ENCODE results near the gene ZBED2. TPM values are rescaled to one million over a fixed set of nuclear protein-coding genes. Genes with fewer than 3 reads are reported as not detected.

The ZBED2 gene
- total and polyA plus RNA-seq, 2 donors (not counting 3 experiments of a cell fraction or from before 2014, with no cell fraction given): not detected

DNA sequence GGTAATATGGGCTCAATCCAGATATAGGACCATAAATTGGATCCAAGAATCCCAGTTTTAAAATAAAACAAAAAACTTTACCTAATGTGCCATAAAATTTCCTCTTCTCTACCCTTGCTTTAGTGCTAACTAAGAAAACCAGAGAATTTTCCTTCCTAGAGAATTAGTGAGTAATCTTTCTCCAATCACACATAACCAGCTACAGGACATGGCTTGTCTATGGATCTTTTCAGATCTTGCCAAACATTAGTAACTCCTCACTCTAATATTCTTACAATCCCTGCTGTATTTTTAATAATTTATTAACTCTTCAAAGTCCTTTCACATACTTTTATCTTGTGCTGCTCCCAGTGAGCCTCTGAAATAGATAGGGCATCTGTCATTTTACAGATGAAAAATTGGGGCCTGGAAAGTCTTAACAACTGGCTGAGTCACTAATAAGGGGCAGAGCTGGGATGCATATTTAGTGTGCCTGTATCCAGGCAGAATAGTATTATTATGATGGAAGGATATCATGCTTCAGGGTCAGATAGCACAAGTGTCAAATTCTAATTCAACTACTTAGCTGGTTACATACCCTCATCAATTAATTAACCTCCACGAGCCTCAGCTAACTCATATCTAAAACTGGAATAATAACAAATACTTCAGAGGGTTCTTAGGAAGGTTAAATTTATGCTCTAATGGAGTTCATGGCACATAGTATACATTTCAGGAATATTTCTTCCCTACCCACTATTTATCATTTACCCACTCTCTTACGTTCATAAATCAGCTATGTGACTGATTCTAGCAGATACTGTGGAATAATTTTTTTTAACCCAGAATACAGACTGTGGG lies 5.6 kb downstream of the ZBED2 start:
- dilution Hi-C loops (cut with MboI; ENCODE audit: extremely low pct_ligation_motif_present, low sequenced_read_pairs): no loop called here
- ChIA-PET CTCF (no interaction called here), POLR2A (no interaction called here)
- Histone ChIP-seq H3K4me1 (ENCODE audit: control insufficient read depth, extremely low read depth, insufficient read depth, low read length) (no peaks in the 10 kb centered on the region), H3K9me3 (replicated peaks; ENCODE audit: control insufficient read depth, insufficient read depth, low read length) (no peaks in the 10 kb centered on the region), H3K9me1 (replicated peaks; ENCODE audit: control insufficient read depth, extremely low read depth, insufficient read depth, low read length) (no peaks in the 10 kb centered on the region), H3K4me3 (replicated peaks in 1 of 3; ENCODE audit: insufficient read depth in 1 of 3, low read depth in 1 of 3, low read length in 3 of 3) (no peak overlapping the region), H3K36me3 (ENCODE audit: control insufficient read depth in 2 of 2, extremely low read depth in 1 of 2, insufficient read depth in 2 of 2, low read length in 2 of 2) (no peaks in the 10 kb centered on the region), H3K4me2 (ENCODE audit: insufficient read depth, low read length) (no peak overlapping the region), H3K27ac (ENCODE audit: insufficient read depth, low read depth, low read length) (no peak overlapping the region), H3K27me3 (ENCODE audit: control insufficient read depth in 2 of 2, insufficient read depth in 2 of 2, low read length in 2 of 2) (no peaks in the 10 kb centered on the region), H3K79me2 (ENCODE audit: control insufficient read depth, insufficient read depth, low read length) (no peaks in the 10 kb centered on the region), H4K20me1 (replicated peaks; ENCODE audit: control insufficient read depth, extremely low read depth, insufficient read depth, low read length) (no peaks in the 10 kb centered on the region), H3K9ac (replicated peaks; ENCODE audit: extremely low read depth, insufficient read depth, low read length) (no peak overlapping the region), H2AFZ (ENCODE audit: low read depth, low read length) (no peak overlapping the region)
- no TSS peak for BruUV-seq (replicated peaks)
- no peak for FAIRE-seq
- intact Hi-C loops (cut with micrococcal nuclease): no loop called here
- no peak for DNase-seq (ENCODE audit: low read depth, low spot score)
- no peak for TF ChIP-seq POLR2A (IDR thresholded peaks at IDR 0.05; ENCODE audit: low read depth, low read length)
- TF ChIP-seq EZH2 (IDR thresholded peaks at IDR 0.05; ENCODE audit: borderline replicate concordance, low read depth, low read length, severe bottlenecking): no peak
- no peak for TF ChIP-seq FOS (IDR thresholded peaks at IDR 0.05; ENCODE audit: borderline replicate concordance, insufficient read depth, low read length)
- no peak for TF ChIP-seq MYC (IDR thresholded peaks at IDR 0.05; ENCODE audit: low read depth, low read length)
- no peak for TF ChIP-seq GATA2 (IDR thresholded peaks at IDR 0.05; ENCODE audit: insufficient read depth, insufficient read length, low read depth, low read length)
- TF ChIP-seq CTCF (IDR thresholded peaks at IDR 0.05; ENCODE audit: extremely low read depth in 1 of 2, insufficient read depth in 1 of 2, low read depth in 1 of 2, low read length in 2 of 2): no peak
- no peak for TF ChIP-seq POLR2AphosphoS5 (IDR thresholded peaks at IDR 0.05; ENCODE audit: insufficient read depth, low read depth, low read length)

Data from endothelial cell of umbilical vein (primary cell).